AML-193 (cell line): ENCODE data around the gene COQ4.

Source experiments
- DNase-seq, 2 experiments: peaks; one replicate each; lab custom pipeline; 2025; lab: John Stamatoyannopoulos, UW

The COQ4 gene

DNA sequence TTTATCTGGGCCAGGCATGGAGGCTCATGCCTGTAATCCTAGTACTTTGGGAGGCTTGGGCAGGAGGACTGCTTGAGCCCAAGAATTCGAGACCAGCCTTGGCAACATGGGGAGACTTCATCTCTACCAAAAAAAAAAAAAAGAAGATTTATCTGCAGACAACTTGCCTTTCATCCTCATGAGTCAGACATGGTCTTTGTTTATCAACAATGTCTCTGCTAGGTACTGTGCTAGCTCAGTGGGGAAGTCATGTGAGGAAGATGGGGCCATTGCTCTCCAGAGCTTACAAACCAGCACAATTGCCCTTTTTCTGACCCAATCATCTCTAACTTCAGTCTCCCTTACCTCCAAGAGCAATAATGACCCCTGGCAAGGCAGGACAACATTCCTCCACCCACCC is 50.1 kb downstream of the COQ4 start:
- DNase-seq, result no peak

DNA sequence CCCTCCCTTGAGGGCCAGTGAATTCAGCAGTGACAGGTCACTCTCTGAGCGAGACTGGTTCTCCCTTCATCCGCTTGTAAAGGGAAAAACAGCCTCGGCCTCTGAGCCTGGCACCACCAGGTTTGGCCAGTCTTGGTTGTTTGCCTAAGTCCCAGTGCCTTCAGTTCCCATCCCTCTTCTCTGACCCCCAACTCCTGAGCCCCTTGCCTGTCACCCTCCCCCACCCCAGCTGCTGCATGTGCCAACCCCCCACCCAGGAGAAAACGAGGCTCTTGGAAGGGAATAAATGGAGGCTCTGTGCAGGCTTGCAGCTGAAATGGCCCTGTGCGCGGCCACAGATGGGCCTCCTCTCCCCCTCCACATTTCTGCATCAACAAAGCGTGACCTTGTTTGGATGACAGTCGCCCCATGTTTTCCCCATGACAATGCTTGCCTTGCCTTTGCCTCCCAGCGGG is 51.6 kb downstream of the COQ4 start:
- no peak for DNase-seq

DNA sequence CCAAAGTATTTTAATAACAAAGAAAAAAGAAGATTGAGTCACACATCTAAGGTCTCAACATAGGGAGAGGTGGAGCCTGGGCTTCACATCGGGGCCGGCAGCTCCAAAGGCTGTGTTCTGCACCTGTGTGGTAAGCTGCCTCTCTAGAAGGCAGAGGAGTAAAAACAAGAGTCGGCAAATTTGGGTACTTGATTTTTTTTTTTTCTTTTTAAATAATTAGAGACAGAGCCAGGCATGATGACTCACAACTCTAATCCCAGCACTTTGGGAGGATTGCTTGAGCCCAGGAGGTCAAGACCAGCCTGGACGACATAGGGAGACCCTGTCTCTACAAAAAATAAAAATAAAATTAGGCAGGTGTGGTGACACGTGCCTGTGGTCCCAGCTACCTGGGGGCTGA is 53.2 kb downstream of the COQ4 start:
- no peak for DNase-seq

DNA sequence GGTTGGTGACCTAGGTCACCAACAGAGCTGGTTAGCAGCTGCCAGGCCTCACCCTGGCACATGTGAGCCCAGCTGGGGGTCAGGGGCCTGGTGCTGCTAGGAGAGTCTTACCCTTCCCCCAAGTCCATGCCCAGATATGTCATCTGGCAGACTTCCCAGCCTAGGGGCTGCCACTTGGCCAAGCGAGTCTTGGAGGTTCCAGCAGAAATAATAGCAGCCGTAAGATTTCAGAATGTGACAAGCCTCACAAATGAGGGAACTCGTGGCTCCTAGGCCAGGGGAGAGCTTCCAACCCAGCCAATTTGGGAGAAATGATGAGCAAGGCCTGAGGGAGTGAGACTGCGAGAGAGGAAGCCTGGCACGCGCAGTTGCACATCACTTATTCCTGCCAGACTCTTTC is 59.6 kb downstream of the COQ4 start:
- no peak for DNase-seq

DNA sequence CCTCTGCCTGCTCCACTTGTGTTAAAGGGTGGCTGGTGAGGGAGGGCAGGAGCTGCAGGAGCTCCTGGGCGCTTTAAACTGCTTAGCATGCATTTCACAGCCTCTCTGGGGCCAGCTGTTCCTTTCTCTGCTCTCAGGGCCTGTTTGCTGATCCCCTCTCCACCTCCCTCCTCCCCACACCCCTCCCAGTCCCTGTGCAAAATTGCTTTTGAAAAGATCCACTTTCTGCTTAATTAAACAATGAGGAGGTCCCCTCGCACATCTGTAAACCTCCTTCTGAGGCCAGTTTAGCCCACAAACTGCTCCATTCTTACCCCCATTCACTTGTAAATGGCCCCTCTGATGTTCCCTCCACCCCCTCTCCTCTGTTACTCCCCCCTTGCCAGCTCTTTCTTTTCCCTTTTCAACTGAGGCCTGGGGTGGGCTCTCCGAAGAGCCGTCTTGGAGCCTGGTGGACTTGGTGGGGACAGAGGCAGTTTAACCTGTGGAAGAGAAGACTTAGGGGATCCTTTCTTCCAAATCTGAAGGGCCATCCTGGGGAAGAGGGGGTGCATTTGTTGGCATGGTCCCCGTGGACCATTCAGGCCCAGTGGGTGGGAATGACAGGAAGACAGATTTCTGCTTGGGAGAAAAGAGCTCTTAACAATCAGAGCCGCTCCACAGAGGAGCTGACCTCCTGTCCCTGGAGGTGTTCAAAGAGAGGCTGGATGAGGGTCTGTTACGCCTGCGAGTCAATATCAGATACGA is 60.5 kb downstream of the COQ4 start:
- no peak for DNase-seq
